WERI-Rb-1 (cell line): ENCODE results near the gene KIAA1328.

Experiments
- DNase-seq: peaks from one replicate; pipeline ENCODE4 v3.0.0-alpha.2; 2020
- H3K27ac ChIP-seq: fragments of 250-450 bp; sonication (Bioruptor Pico); 2 replicates; pipeline ENCODE4 v1.5.1; 2020; ENCODE audit warnings: mild to moderate bottlenecking, moderate library complexity
- H3K27me3 ChIP-seq: fragments of 250-450 bp; sonication (Bioruptor Pico); 2 replicates; pipeline ENCODE4 v1.5.1; 2021; ENCODE audit warnings: mild to moderate bottlenecking, low read depth, moderate library complexity; ENCODE audit not compliant: insufficient read depth, severe bottlenecking
- H3K36me3 ChIP-seq: fragments of 250-450 bp; sonication (Bioruptor Pico); 2 replicates; pipeline ENCODE4 v1.5.1; 2020; ENCODE audit warnings: mild to moderate bottlenecking, moderate library complexity
- H3K4me3 ChIP-seq: 2 replicates; pipeline ENCODE4 v1.5.1; 2011; ENCODE audit warnings: low read depth, mild to moderate bottlenecking, control low read depth, low read length
- H3K9me3 ChIP-seq: fragments of 250-450 bp; sonication (Bioruptor Pico); 2 replicates; pipeline ENCODE4 v1.5.1; 2021; ENCODE audit warnings: mild to moderate bottlenecking, moderate library complexity; ENCODE audit not compliant: severe bottlenecking
- TF ChIP-seq, protein P1 (sequence below): IDR thresholded peaks from 2 replicates; pipeline ENCODE4 v1.5.1; 2011; ENCODE audit warnings: low read depth, mild to moderate bottlenecking, control low read depth, inconsistent platforms, low read length

KIAA1328 gene

DNA sequence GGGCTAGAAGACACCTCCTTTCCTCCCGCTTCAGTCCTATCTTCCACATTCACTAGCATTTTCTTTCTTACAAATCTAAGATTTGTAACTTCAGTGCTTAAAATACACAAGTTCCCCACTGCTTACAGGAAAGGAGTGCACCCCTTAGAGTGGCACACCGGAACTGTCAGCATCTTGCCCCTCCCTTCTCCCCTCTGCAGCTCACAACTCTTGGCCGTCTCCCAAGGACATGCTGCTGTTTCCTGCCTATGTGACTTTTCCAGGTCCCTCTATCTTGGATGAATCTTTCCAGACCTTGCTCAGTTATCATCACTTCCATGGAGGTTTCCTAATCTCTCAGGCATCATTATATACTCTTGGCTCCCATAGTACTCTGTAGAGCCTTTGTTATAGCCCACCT lies 401.8 kb downstream of the KIAA1328 start:
- DNase-seq, result no peak
- H3K27me3 ChIP-seq, result no peaks in the 10 kb centered on the region
- TF ChIP-seq, protein P1, sequence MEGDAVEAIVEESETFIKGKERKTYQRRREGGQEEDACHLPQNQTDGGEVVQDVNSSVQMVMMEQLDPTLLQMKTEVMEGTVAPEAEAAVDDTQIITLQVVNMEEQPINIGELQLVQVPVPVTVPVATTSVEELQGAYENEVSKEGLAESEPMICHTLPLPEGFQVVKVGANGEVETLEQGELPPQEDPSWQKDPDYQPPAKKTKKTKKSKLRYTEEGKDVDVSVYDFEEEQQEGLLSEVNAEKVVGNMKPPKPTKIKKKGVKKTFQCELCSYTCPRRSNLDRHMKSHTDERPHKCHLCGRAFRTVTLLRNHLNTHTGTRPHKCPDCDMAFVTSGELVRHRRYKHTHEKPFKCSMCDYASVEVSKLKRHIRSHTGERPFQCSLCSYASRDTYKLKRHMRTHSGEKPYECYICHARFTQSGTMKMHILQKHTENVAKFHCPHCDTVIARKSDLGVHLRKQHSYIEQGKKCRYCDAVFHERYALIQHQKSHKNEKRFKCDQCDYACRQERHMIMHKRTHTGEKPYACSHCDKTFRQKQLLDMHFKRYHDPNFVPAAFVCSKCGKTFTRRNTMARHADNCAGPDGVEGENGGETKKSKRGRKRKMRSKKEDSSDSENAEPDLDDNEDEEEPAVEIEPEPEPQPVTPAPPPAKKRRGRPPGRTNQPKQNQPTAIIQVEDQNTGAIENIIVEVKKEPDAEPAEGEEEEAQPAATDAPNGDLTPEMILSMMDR, result no peak
- H3K4me3 ChIP-seq, result no peak overlapping the region
- no peaks in the 10 kb centered on the region for H3K36me3 ChIP-seq
- no peaks in the 10 kb centered on the region for H3K9me3 ChIP-seq
- H3K27ac ChIP-seq, result no peak overlapping the region

GRCh38 chr18:37231251-37231650 lies 402.3 kb downstream of the KIAA1328 start:
- Histone ChIP-seq H3K36me3 (no peaks in the 10 kb centered on the region), H3K27me3 (no peaks in the 10 kb centered on the region), H3K27ac (no peak overlapping the region), H3K9me3 (no peaks in the 10 kb centered on the region), H3K4me3 (no peak overlapping the region)
- TF ChIP-seq, protein P1, result no peak
- no peak for DNase-seq

- DNase-seq, result no peak
- no peaks in the 10 kb centered on the region for H3K27me3 ChIP-seq
- TF ChIP-seq, protein P1, result no peak
- H3K36me3 ChIP-seq, result no peaks in the 10 kb centered on the region
- H3K9me3 ChIP-seq, result no peaks in the 10 kb centered on the region
- H3K27ac ChIP-seq, result no peak overlapping the region
- H3K4me3 ChIP-seq, result no peak overlapping the region
These were observed 406.7 kb downstream of the KIAA1328 start for GRCh38 chr18:37235583-37235982.

GRCh38 chr18:37238282-37239108 lies 409.6 kb downstream of the KIAA1328 start:
- DNase-seq, result no peak
- TF ChIP-seq, protein P1, result no peak
- no peak overlapping the region for H3K4me3 ChIP-seq
- no peaks in the 10 kb centered on the region for H3K27me3 ChIP-seq
- no peaks in the 10 kb centered on the region for H3K36me3 ChIP-seq
- no peak overlapping the region for H3K27ac ChIP-seq
- no peaks in the 10 kb centered on the region for H3K9me3 ChIP-seq

DNA sequence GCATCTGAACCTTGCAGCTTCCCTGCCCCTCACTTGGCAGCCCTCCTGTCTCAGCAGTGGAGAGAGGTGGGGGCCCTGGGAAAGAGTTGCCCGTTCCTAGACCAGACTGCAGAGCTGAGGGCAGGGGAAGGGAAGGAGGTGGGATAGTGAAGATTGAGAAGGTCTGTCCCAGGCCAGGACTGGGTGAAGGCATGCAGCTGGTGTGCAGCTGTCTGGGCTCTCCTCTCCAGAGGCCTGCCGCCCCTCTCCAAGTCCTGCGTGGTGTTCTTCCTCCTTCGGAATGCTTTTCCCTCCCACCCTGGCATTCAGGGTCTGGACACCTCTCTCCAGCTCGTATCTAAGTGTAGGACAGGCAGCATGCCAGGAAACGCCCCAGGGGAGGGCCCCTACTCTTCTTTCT lies 413.2 kb downstream of the KIAA1328 start:
- Histone ChIP-seq H3K4me3 (no peak overlapping the region), H3K36me3 (no peaks in the 10 kb centered on the region), H3K9me3 (no peaks in the 10 kb centered on the region), H3K27ac (no peak overlapping the region), H3K27me3 (no peaks in the 10 kb centered on the region)
- TF ChIP-seq, protein P1, result no peak
- DNase-seq, result no peak
